Endothelial cell (in vitro differentiated cells): ENCODE results near the gene CCDC88B. TPM values are rescaled to one million over a fixed set of nuclear protein-coding genes. Genes with fewer than 3 reads are reported as not detected.

ENCODE experiments used
- DNase-seq: peaks from one replicate; pipeline ENCODE4 v3.0.0; 2021; ENCODE audit warnings: low spot score
- H3K27ac Mint-ChIP-seq: one replicate; pipeline ENCODE4 v1.8.0; 2021; ENCODE audit warnings: mixed read lengths, inconsistent platforms; ENCODE audit not compliant: unreplicated experiment
- H3K27me3 Mint-ChIP-seq: one replicate; pipeline ENCODE4 v1.8.0; 2021; ENCODE audit warnings: mild to moderate bottlenecking, moderate library complexity, mixed read lengths, inconsistent platforms; ENCODE audit not compliant: unreplicated experiment
- H3K36me3 Mint-ChIP-seq: one replicate; pipeline ENCODE4 v1.8.0; 2021; ENCODE audit warnings: mild to moderate bottlenecking, low read depth, mixed read lengths, inconsistent platforms; ENCODE audit not compliant: unreplicated experiment
- H3K4me1 Mint-ChIP-seq: one replicate; pipeline ENCODE4 v1.8.0; 2021; ENCODE audit warnings: mild to moderate bottlenecking, mixed read lengths, inconsistent platforms; ENCODE audit not compliant: unreplicated experiment
- H3K4me3 Mint-ChIP-seq: one replicate; pipeline ENCODE4 v1.8.0; 2021; ENCODE audit warnings: mild to moderate bottlenecking, mixed read lengths, inconsistent platforms; ENCODE audit not compliant: unreplicated experiment
- H3K9me3 Mint-ChIP-seq: one replicate; pipeline ENCODE4 v1.8.0; 2021; ENCODE audit warnings: mixed read lengths, inconsistent platforms; ENCODE audit not compliant: unreplicated experiment
- total RNA-seq: library from RNA; stranded (reverse); fragmentation: NEBNext Ultra II Directional; extraction: Animal tissue kit (Norgen Biotek cat#: 25700); gene quantifications from one replicate; pipeline ENCODE4 v1.2.1, GENCODE V29; 2021; ENCODE audit not compliant: unreplicated experiment
- TF ChIP-seq, protein P1 (sequence below): fragments of 200-600 bp; sonication (generic); IDR thresholded peaks from one replicate; pipeline ENCODE4 v1.5.0; 2021; ENCODE audit warnings: antibody characterized with exemption; ENCODE audit not compliant: unreplicated experiment

Gene CCDC88B
- total RNA-seq, 1 donor from 2014 or later, result 8.3 TPM

DNA sequence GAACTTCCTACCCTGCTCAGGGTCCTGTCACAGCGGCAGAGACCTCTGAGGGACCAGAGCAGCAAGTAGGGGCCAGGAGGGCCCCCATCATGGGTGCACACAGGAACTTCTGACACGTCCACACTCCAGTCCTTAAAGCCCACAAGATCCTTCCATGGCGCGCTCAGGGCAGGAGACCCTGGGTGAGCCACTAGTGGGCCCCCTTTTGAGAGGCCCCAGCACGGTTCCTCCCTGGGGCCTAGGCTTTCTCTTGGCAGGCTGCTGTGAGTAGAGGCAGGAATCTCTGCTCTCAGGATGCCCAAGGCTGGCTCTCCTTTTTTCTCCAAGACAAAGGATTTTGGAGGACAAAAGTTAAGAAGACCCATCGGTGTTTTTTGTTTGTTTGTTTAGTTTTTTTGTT lies 41.3 kb downstream of the CCDC88B start:
- Mint-ChIP-seq H3K27me3 (peaks cover 2% of the 10 kb centered on the region), H3K36me3 (no peaks in the 10 kb centered on the region), H3K9me3 (no peaks in the 10 kb centered on the region), H3K4me3 (no peak overlapping the region), H3K4me1 (peaks cover 11% of the 10 kb centered on the region), H3K27ac (no peak overlapping the region)
- TF ChIP-seq, protein P1, sequence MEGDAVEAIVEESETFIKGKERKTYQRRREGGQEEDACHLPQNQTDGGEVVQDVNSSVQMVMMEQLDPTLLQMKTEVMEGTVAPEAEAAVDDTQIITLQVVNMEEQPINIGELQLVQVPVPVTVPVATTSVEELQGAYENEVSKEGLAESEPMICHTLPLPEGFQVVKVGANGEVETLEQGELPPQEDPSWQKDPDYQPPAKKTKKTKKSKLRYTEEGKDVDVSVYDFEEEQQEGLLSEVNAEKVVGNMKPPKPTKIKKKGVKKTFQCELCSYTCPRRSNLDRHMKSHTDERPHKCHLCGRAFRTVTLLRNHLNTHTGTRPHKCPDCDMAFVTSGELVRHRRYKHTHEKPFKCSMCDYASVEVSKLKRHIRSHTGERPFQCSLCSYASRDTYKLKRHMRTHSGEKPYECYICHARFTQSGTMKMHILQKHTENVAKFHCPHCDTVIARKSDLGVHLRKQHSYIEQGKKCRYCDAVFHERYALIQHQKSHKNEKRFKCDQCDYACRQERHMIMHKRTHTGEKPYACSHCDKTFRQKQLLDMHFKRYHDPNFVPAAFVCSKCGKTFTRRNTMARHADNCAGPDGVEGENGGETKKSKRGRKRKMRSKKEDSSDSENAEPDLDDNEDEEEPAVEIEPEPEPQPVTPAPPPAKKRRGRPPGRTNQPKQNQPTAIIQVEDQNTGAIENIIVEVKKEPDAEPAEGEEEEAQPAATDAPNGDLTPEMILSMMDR, result no peak
- no peak for DNase-seq

DNA sequence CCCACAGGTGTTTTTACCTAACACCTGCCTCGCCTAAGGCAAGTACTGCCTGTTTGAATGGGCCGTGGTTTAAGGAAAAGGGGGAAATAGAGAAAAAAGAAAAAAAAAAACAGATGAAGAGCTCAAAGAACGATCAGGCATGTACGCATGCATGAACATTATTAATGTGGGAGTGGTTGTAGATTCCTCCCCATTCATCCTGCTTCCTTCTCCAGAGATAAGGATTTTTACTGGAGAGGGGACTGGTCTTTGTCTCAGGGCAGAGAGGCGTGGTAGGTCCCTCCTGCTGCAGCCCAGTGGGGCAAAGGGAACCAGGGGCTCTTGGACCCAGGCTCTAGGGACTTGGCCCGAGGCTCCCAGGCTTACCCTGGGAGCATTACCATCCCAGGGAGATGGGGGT lies 42.0 kb downstream of the CCDC88B start:
- Mint-ChIP-seq H3K4me3 (no peak overlapping the region), H3K4me1 (peaks cover 13% of the 10 kb centered on the region), H3K27me3 (peaks cover 3% of the 10 kb centered on the region), H3K27ac (no peak overlapping the region), H3K36me3 (no peaks in the 10 kb centered on the region), H3K9me3 (no peaks in the 10 kb centered on the region)
- no peak for DNase-seq
- TF ChIP-seq, protein P1, result no peak

DNA sequence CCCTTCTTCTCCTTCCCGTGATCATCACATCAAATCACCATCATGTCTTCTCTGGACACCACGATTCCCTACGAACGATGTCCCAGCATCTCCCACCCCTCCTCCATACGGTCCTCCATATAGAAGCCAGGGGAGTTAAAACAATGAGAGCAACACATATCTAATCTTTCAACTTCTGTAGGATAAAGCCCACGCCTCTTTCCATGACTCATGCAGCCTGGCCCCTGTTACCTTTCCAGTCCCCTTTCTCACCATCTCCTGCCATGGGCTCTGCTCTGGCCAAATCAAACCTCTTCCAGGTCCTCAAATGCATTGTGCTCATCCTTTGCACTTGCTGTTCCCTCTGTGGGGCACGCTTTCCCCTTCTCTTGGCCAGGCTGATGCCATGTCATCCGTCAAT lies 42.6 kb downstream of the CCDC88B start:
- no peak for DNase-seq
- Mint-ChIP-seq H3K27me3 (peaks cover 5% of the 10 kb centered on the region), H3K4me1 (peaks cover 16% of the 10 kb centered on the region), H3K27ac (no peak overlapping the region), H3K4me3 (no peak overlapping the region), H3K36me3 (no peaks in the 10 kb centered on the region), H3K9me3 (no peaks in the 10 kb centered on the region)
- TF ChIP-seq, protein P1, result no peak

DNA sequence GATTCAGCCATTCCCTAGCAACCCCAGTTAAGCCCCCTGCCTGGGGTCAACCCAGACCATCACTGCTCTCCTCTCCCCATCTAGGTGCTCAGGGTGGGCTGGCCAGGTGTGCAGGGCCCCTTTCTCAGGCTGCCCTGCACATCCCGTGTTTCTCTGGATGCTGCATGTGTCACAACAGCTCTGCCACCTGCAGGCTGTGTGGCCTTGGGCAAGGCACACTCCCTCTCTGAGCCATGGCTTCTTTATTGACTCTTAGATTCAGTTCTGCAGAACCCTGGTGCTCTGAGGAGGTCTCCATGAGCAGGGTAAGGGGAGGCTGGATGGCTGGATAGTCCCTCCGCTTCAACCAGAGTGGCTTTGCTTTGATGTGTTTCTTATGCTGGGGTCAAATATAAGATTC lies 43.6 kb downstream of the CCDC88B start:
- Mint-ChIP-seq H3K9me3 (no peaks in the 10 kb centered on the region), H3K4me1 (peaks cover 16% of the 10 kb centered on the region), H3K27ac (no peak overlapping the region), H3K27me3 (peaks cover 6% of the 10 kb centered on the region), H3K4me3 (no peak overlapping the region), H3K36me3 (no peaks in the 10 kb centered on the region)
- TF ChIP-seq, protein P1, result no peak
- DNase-seq, result no peak

DNA sequence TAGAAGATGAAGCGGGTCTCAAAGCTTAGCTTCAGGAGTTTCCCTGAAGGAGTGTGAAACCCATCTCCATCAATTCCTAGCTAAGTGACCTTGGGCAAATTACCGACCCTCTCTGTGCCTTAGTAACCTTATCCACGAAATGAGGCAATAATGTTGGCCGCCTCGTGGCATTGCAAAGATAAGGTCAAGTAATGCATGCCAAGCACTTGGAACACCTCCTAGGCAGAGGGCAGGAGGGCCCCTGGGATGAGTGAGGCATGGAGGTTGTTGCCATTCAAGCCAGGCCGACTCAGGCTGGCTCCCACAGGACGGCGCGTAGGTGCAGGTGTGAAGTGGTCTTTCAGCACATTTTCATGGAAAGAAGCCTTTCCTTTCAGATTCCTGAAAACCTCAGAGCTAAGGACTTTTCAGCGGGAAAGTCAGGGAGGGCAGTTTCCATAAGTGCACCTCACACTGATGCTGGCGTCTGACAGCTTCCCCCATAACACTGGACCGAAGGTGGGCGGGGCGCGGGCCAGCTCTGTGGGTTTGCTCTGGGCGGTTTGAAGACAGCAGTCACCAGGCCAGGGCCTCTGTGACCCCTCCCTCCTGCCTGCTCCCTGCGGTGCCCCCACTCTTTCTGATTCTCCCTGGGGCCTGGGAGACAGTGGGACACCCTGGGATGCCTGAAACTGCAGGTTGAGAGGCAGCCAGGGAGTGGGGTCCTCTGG lies 44.2 kb downstream of the CCDC88B start:
- H3K27ac Mint-ChIP-seq, result no peak overlapping the region
- TF ChIP-seq, protein P1, result no peak
- no peak for DNase-seq
- peaks cover 16% of the 10 kb centered on the region for H3K4me1 Mint-ChIP-seq
- H3K9me3 Mint-ChIP-seq, result no peaks in the 10 kb centered on the region
- no peaks in the 10 kb centered on the region for H3K36me3 Mint-ChIP-seq
- no peak overlapping the region for H3K4me3 Mint-ChIP-seq
- H3K27me3 Mint-ChIP-seq, result peaks cover 6% of the 10 kb centered on the region
